B cell (primary cell): ENCODE results near the gene RNF166. TPM values are rescaled to one million over a fixed set of nuclear protein-coding genes. Genes with fewer than 3 reads are reported as not detected.

Experiments used
- ATAC-seq: fragments of 200-7000 bp; cut with Tn5 transposase; one replicate; pipeline ENCODE4 v1.10.0; 2021; ENCODE audit warnings: low read depth, mild to moderate bottlenecking, moderate number of reproducible peaks, moderate library complexity
- CTCF ChIA-PET: fragments of 350-600 bp; sonication (Branson Sonifier 250); formaldehyde crosslinking; loops from one replicate; lab custom pipeline; 2021; ENCODE audit warnings: antibody characterized with exemption, inconsistent platforms; lab: Charles Lee
- POLR2A ChIA-PET: fragments of 350-600 bp; sonication (Branson Sonifier 250); formaldehyde crosslinking; loops from one replicate; lab custom pipeline; 2021; ENCODE audit warnings: antibody characterized with exemption; lab: Charles Lee
- DNase-seq: peaks from one replicate; pipeline ENCODE4 v3.0.0; 2013
- H2AFZ ChIP-seq: 2 replicates; pipeline ENCODE4 v1.6.1; 2012; ENCODE audit warnings: mild to moderate bottlenecking, low read depth, low read length; ENCODE audit not compliant: insufficient read depth, poor library complexity, severe bottlenecking
- H3K27ac ChIP-seq, 2 donors: 1 replicate in 1 of 2; 2 replicates in 1 of 2; pipeline ENCODE4 v1.5.1; 2012 to 2013; ENCODE audit warnings: low read length in 2 of 2, mild to moderate bottlenecking in 2 of 2, moderate library complexity in 1 of 2
- H3K27me3 ChIP-seq, 4 experiments: fragments of 200-600 bp in 1 of 4; sonication (generic) in 1 of 4; replicated peaks in 1 of 4; 1 replicate in 2 of 4; 2 replicates in 2 of 4; pipeline versions ENCODE4 v1.6.1 to v1.7.0; 2013 to 2016; ENCODE audit warnings: low read length in 3 of 4, mild to moderate bottlenecking in 2 of 4, mixed read lengths in 1 of 4, moderate library complexity in 1 of 4; ENCODE audit not compliant: insufficient read depth in 4 of 4, control insufficient read depth in 3 of 4; ENCODE audit errors: control extremely low read depth in 1 of 4
- H3K36me3 ChIP-seq, 2 experiments: replicated peaks in 1 of 2; 1 replicate in 1 of 2; 2 replicates in 1 of 2; pipeline versions ENCODE4 v1.6.1 to v1.7.1; 2013; ENCODE audit warnings: low read length in 1 of 2; ENCODE audit not compliant: insufficient read depth in 2 of 2, control insufficient read depth in 1 of 2; ENCODE audit errors: control extremely low read depth in 1 of 2, extremely low read depth in 1 of 2
- H3K4me1 ChIP-seq, 2 donors: fragments of 200-600 bp in 1 of 2; sonication (generic) in 1 of 2; 1 replicate in 1 of 2; 2 replicates in 1 of 2; pipeline versions ENCODE4 v1.5.1 to v1.6.1; 2013 to 2017; ENCODE audit warnings: low read length in 2 of 2; ENCODE audit not compliant: control insufficient read depth in 2 of 2, insufficient read depth in 2 of 2
- H3K4me2 ChIP-seq: replicated peaks from 2 replicates; pipeline ENCODE3; 2012; ENCODE audit warnings: mild to moderate bottlenecking, low read depth, low read length; ENCODE audit not compliant: poor library complexity, severe bottlenecking
- H3K4me3 ChIP-seq, 5 experiments: fragments of 200-600 bp in 1 of 5; sonication (generic) in 1 of 5; 1 replicate in 3 of 5; 2 replicates in 2 of 5; pipeline versions ENCODE4 v1.5.1 to v1.7.0; 2011 to 2016; ENCODE audit warnings: low read length in 4 of 5, mild to moderate bottlenecking in 4 of 5, low read depth in 2 of 5, control low read depth in 1 of 5, moderate library complexity in 1 of 5; ENCODE audit not compliant: insufficient read depth in 1 of 5; ENCODE audit errors: control extremely low read depth in 1 of 5, extremely low read depth in 1 of 5
- H3K79me2 ChIP-seq: fragments of 200-600 bp; sonication (generic); one replicate; pipeline ENCODE4 v1.6.0; 2016; ENCODE audit warnings: low read length; ENCODE audit not compliant: control insufficient read depth, insufficient read depth
- H3K9ac ChIP-seq: fragments of 200-600 bp; sonication (generic); 2 replicates; pipeline ENCODE4 v1.6.1; 2017; ENCODE audit warnings: mild to moderate bottlenecking, low read length, moderate library complexity
- H3K9me3 ChIP-seq, 3 donors: one replicate each; pipeline versions ENCODE4 v1.6.1 to v1.7.1; 2013; ENCODE audit warnings: low read length in 2 of 3; ENCODE audit not compliant: control insufficient read depth in 2 of 3, insufficient read depth in 1 of 3; ENCODE audit errors: control extremely low read depth in 1 of 3
- H4K20me1 ChIP-seq: 2 replicates; pipeline ENCODE4 v1.6.0; 2012; ENCODE audit warnings: mild to moderate bottlenecking, low read length; ENCODE audit not compliant: insufficient read depth, control insufficient read depth, poor library complexity, severe bottlenecking
- H3K27ac Mint-ChIP-seq: one replicate; pipeline ENCODE4 v1.8.0; 2021; ENCODE audit warnings: mixed read lengths
- H3K27me3 Mint-ChIP-seq: one replicate; pipeline ENCODE4 v1.8.0; 2021; ENCODE audit warnings: mixed read lengths
- H3K4me1 Mint-ChIP-seq: one replicate; pipeline ENCODE4 v1.8.0; 2021; ENCODE audit warnings: mixed read lengths
- H3K4me3 Mint-ChIP-seq: one replicate; pipeline ENCODE4 v1.8.0; 2021; ENCODE audit warnings: mixed read lengths
- H3K9me3 Mint-ChIP-seq: one replicate; pipeline ENCODE4 v1.8.0; 2022; ENCODE audit warnings: mixed read lengths; ENCODE audit not compliant: insufficient read depth
- CTCF ChIP-seq: fragments of 200-600 bp; IDR thresholded peaks from one replicate; pipeline ENCODE4 v1.8.0; 2022; ENCODE audit warnings: antibody characterized with exemption, mild to moderate bottlenecking
- EZH2 ChIP-seq: IDR thresholded peaks from 2 replicates; pipeline ENCODE4 v1.6.1; 2012; ENCODE audit warnings: borderline replicate concordance, low read depth, mild to moderate bottlenecking, moderate library complexity, low read length; ENCODE audit not compliant: insufficient read depth, poor library complexity, severe bottlenecking
- WGBS: methylation state at CpG from one replicate; pipeline ENCODE4 v1.1.5; 2013; ENCODE audit warnings: missing lambda C conversion rate; ENCODE audit not compliant: insufficient coverage; 5-methylcytosine and 5-hydroxymethylcytosine counted together
- intact Hi-C: fragments of 100-400 bp; cut with micrococcal nuclease; formaldehyde crosslinking; loops from one replicate; pipeline ENCODE4 v1.10.0; 2022
- polyA plus RNA-seq: library from polyadenylated mRNA; depleted of rRNA; stranded (reverse); fragments of >200 nt; gene quantifications from 2 replicates; pipeline ENCODE4 v1.2.3, GENCODE V29; 2012
- total RNA-seq, 2 donors: library from RNA; stranded (reverse); fragments of 120-200 nt in 1 of 2; gene quantifications; 1 replicate in 1 of 2; 2 replicates in 1 of 2; pipeline versions ENCODE4 v1.2.3 to v1.2.4, GENCODE V29; 2013 to 2022

Gene RNF166
- total and polyA plus RNA-seq, 2 donors (not counting 1 experiment from before 2014, with no cell fraction given): 64.1 to 65.0 TPM

GRCh38 chr16:88716601-88717001, 10.4 kb upstream of the RNF166 start:
- ChIA-PET CTCF (interaction anchor here (0.8 to 1.5 kb wide), 2 partner anchors 9 to 21 kb away, joined by 3 to 5 read pairs; no protein-coding TSS in a partner anchor), POLR2A (no interaction called here)
- H3K36me3 ChIP-seq: peaks cover 0 to 80% of the 10 kb centered on the region in 2 experiments
- H3K9ac ChIP-seq: no peak overlapping the region
- no peak overlapping the region for H3K4me3 ChIP-seq
- H3K27me3 ChIP-seq: no peaks in the 10 kb centered on the region
- no peak overlapping the region for H2AFZ ChIP-seq
- no peaks in the 10 kb centered on the region for H3K27me3 Mint-ChIP-seq
- H4K20me1 ChIP-seq: peaks cover 26% of the 10 kb centered on the region
- no peak overlapping the region for H3K4me2 ChIP-seq
- no peak for ATAC-seq
- TF ChIP-seq EZH2 (no peak), CTCF (no peak)
- no peaks in the 10 kb centered on the region for H3K4me1 Mint-ChIP-seq
- no peaks in the 10 kb centered on the region for H3K9me3 ChIP-seq
- WGBS: 96% methylated on average over 21 of the region's 21 CpGs
- intact Hi-C loops: no loop called here
- no peak for DNase-seq
- no peak overlapping the region for H3K27ac Mint-ChIP-seq
- no peak overlapping the region for H3K27ac ChIP-seq
- no peaks in the 10 kb centered on the region for H3K4me1 ChIP-seq
- no peak overlapping the region for H3K4me3 Mint-ChIP-seq
- no peaks in the 10 kb centered on the region for H3K9me3 Mint-ChIP-seq
- peaks cover 6% of the 10 kb centered on the region for H3K79me2 ChIP-seq

GRCh38 chr16:88716201-88716600, 10.0 kb upstream of the RNF166 start:
- ATAC-seq (no peak), DNase-seq (no peak)
- peaks cover 26% of the 10 kb centered on the region for H4K20me1 ChIP-seq
- H3K4me2 ChIP-seq: no peak overlapping the region
- Mint-ChIP-seq H3K4me3 (no peak overlapping the region), H3K27me3 (no peaks in the 10 kb centered on the region), H3K27ac (no peak overlapping the region), H3K4me1 (no peaks in the 10 kb centered on the region), H3K9me3 (no peaks in the 10 kb centered on the region)
- no peaks in the 10 kb centered on the region for H3K4me1 ChIP-seq
- peaks cover 0 to 77% of the 10 kb centered on the region in 2 experiments for H3K36me3 ChIP-seq
- WGBS: 99% methylated on average over 14 of the region's 15 CpGs
- no peak for TF ChIP-seq CTCF
- TF ChIP-seq EZH2: no peak
- no peaks in the 10 kb centered on the region for H3K27me3 ChIP-seq
- H3K9me3 ChIP-seq: no peaks in the 10 kb centered on the region
- no peak overlapping the region for H2AFZ ChIP-seq
- peaks cover 6% of the 10 kb centered on the region for H3K79me2 ChIP-seq
- ChIA-PET POLR2A (no interaction called here), CTCF (interaction anchor here (1.2 to 1.5 kb wide), 2 partner anchors 21 to 31 kb away, joined by 3 to 5 read pairs; no protein-coding TSS in a partner anchor)
- no peak overlapping the region for H3K4me3 ChIP-seq
- H3K9ac ChIP-seq: no peak overlapping the region
- no peak overlapping the region for H3K27ac ChIP-seq
- intact Hi-C loops: no loop called here
